ENCODE data around the gene STXBP5L.
"Not testable (repeated sequence)": the region's sequence is repeated elsewhere in the genome, so short reads cannot be mapped to it uniquely, and the experiment has no call there.

Gene STXBP5L

GRCh38 chr3:121230194-121230593, 322.2 kb downstream of the STXBP5L start:
- in situ Hi-C loops (cut with MboI; ENCODE audit: low sequenced_read_pairs), result not testable (repeated sequence)

DNA sequence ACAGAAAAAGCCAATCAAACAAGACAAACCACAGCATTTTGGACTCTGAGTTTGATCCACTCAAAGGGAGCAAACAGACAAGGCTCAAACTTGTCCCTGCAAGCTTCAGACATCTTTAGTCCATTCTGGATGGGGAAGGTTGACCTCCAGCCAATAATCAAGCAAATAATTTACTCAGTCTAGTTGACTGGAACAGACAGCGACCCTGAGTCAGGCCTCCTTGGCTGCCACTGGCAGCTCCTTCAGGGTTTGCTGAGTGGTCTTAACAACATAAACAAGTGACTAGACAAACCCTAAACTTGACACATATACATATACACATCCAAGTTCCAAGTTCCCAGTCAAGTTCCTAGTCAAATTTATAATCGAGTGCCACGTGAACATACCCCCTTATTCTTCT, 323.9 kb downstream of the STXBP5L start:
- in situ Hi-C loops (cut with MboI; ENCODE audit: low sequenced_read_pairs), result no loop called here

DNA sequence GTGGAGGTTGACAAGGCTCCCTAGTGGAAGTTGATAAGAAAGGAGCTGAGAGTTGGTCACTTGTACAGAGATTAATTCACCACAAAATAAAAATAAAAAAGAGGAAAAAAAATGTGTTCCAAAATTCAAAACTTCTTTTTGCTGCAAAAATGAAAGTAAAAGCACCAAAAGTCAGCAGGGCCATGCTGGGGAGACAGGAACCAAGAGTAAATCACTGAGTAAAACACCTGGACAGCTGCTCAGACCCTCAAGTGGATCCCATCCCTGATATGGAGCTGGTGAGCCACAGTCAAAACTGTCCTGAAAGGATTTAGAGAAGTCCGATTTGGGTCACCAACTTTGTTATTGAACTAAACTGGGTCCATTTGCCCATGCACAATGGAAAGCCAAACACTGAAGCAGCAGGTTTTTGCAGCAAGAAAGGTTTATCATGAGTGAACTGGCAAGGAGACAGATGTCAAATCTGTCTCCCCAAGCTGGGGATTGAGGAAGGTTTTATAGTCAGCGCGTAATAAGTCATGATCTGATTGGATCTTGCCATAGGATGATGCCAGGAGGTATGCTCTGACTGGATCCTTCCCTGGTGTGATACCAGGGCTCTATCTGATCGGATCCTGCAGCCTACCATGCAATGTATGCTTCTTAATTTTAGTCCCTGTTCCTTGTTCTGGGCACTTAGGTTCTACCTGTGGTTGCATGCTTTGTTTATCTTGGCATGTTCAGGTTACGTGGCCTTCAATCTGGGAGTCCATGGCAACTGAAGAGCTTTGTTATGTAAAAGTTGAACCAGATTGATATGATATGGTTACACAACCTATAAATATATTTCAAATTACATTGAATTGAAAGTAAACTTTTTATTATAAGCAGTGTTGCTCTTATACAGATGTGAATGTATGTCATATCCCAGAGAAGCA, 324.6 kb downstream of the STXBP5L start:
- in situ Hi-C loops (cut with MboI; ENCODE audit: low sequenced_read_pairs), result no loop called here

- in situ Hi-C loops (cut with MboI; ENCODE audit: low sequenced_read_pairs), result no loop called here
Observed at GRCh38 chr3:121243208-121243607, 335.2 kb downstream of the STXBP5L start.

DNA sequence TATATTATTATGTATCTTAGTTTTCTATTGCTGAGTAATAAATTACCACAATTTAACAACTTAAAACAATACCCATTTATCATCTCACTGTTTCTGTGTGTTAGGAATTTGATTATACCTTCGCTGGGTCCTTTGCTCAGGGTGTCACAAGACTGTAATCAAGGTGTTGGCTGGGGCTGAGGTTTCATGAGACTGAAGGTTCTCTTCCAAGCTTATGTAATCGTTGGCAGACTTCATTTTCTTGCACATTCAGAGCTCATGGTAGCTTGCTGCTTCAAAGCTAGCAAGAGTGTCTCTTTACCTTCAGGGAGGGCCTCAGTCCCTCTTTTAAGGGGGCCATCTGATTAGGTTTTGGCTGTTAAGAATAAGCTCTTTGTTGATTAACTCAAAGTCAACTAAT, 344.7 kb downstream of the STXBP5L start:
- in situ Hi-C loops (cut with MboI; ENCODE audit: low sequenced_read_pairs), result no loop called here

- in situ Hi-C loops (cut with MboI; ENCODE audit: low sequenced_read_pairs), result no loop called here
Observed at GRCh38 chr3:121269389-121269788, 361.4 kb downstream of the STXBP5L start.

DNA sequence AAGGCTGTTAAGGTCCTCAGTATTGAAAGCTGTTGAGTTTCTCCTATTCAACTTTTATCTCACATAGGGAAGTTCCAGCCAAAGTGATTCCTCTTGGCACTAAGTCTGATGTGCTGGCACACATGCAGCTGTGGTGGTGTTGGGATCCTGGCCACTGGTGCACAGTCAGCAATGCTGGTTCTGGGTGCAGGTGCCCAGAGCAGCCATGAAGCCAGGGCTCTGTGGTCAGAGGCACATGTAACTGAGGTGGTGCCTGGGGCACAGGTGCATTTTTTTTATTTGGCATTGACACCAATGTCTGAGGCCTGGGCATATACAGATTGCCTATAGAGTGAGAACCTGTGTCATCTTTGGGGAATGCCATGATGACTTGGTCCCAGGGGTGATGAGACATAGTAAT, 366.4 kb downstream of the STXBP5L start:
- in situ Hi-C loops (cut with MboI; ENCODE audit: low sequenced_read_pairs), result no loop called here

DNA sequence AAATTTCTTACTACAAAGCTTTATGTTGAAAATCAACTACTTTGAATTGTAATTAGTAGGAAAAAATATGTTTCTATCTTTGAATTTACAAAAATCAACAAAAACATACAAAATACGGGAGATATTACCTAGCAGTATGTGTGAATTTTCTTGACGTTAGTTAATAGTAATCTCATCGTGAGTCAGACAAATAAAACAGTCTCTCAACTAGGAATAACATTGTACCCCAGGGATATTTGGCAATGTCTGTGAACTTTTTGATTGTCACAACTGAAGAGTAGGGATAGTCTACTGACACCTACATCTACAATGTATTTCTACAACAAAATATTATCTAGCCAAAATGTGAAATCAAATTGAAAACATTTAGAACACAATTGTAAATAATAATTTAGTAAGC, 387.4 kb downstream of the STXBP5L start:
- in situ Hi-C loops (cut with MboI; ENCODE audit: low sequenced_read_pairs), result no loop called here

DNA sequence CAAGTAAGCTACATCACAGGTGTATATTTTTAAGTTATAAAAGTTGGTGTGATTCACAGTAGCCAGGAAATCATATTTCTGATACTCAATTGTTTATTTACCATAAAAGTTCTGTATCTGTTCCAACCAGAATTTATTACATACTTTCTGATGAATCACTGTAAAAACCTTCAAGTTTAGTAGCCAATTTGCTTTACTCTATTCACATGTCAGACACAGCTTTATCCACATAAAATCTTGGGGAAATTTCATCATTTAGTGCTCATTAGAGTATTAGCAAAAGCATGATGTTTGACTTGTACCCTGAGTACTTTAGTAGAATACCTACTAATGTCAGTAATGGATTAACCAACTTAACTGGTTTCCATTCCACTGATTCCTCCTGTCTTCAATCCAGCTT, 388.0 kb downstream of the STXBP5L start:
- in situ Hi-C loops (cut with MboI; ENCODE audit: low sequenced_read_pairs), result no loop called here

GRCh38 chr3:121324320-121324719, 416.3 kb downstream of the STXBP5L start:
- in situ Hi-C loops (cut with MboI; ENCODE audit: low sequenced_read_pairs), result no loop called here

- in situ Hi-C loops (cut with MboI; ENCODE audit: low sequenced_read_pairs), result no loop called here
Observed at GRCh38 chr3:121330118-121330517, 422.1 kb downstream of the STXBP5L start.

DNA sequence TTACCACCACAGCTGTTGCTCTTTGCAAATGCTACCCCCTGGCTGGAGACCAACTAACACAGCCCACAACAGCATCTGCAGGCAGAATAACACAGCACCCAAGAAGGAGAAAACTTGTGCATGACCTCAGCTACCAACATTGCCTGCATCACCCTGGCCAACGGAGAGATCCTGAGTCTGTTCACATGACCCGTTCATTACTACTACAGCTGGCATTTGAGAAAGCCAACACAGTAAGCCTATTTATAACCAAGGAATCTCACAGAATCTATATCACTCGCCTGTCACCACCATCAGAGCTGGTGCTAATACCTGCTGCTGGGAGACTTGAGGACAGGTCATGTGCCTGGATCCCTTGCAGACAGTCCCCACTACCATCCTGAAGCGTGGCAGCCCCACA, 422.6 kb downstream of the STXBP5L start:
- in situ Hi-C loops (cut with MboI; ENCODE audit: low sequenced_read_pairs), result no loop called here

DNA sequence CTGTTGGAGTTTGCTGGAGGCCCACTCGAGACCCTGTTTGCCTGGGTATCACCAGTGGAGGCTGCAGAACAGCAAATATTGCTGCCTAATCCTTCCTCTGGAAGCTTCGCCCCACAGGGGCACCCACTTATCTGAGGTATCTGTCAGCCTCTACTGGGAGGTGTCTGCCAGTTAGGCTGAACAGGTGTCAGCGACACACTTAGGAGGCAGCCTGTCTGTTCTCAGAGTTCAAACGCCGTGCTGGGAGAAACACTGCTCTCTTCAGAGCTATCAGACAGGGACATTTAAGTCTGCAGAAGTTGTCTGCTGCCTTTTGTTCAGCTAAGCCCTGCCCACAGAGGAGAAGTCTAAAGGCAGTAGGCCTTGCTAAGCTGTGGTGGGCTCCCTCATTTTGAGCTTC, 448.0 kb downstream of the STXBP5L start:
- in situ Hi-C loops (cut with MboI; ENCODE audit: low sequenced_read_pairs), result not testable (repeated sequence)

DNA sequence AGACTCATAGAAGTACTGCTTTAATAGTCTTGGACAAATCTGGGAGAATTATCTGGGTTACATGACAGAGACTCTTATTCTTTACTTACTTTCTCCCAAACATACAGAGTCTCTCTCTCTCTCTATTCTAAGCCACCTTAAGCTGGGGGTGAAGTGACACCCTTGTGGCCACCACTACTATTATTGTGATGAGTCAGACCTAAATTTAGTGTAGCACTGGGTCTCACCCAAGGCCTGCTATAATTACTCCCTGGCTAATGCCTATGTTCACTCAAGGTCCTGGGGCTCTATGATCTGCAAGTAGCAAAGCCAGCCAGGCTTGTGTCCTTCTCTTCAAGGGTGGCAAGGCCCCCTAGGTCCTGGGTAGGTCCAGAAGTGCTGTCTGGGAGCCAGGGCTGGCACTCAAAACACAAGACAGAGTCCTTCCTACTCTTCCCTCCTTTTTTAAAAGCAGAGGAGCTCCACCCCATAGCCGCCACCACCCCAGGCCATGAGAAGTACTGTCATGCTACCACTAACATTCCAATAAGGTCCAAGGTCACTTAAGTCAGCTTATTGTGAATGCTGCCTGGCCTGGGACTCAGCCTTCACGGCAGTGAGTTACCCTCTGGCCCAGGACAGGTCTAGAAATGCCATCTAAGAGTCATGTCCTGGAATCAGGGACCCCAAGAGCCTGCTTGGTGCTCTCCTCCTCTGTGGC, 454.2 kb downstream of the STXBP5L start:
- in situ Hi-C loops (cut with MboI; ENCODE audit: low sequenced_read_pairs), result no loop called here

- in situ Hi-C loops (cut with MboI; ENCODE audit: low sequenced_read_pairs), result not testable (repeated sequence)
Observed at GRCh38 chr3:121388308-121388707, 480.3 kb downstream of the STXBP5L start.

GRCh38 chr3:121395967-121396366, 488.0 kb downstream of the STXBP5L start:
- in situ Hi-C loops (cut with MboI; ENCODE audit: low sequenced_read_pairs), result not testable (repeated sequence)

GRCh38 chr3:121398051-121398450, 490.0 kb downstream of the STXBP5L start:
- in situ Hi-C loops (cut with MboI; ENCODE audit: low sequenced_read_pairs), result not testable (repeated sequence)

DNA sequence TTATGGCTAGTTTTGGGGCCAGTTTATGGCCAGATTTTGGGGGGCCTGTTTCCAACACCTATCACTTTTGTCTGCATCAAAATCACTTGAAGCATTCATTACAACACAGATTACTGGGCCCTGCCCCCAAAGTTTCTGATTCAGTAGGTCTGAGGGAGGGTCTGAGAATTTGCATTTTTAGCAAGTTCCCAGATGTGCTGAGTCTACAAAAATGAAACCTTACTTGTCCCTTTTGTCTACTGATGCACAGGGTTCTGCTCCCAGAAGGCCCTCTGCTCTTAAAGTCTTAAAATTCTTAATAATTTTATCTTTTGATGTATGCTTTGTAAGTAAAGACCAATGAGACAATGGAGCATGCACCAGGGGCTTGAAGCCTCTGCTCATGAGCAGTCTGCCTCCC, 491.8 kb downstream of the STXBP5L start:
- in situ Hi-C loops (cut with MboI; ENCODE audit: low sequenced_read_pairs), result no loop called here

GRCh38 chr3:121405631-121406030, 497.6 kb downstream of the STXBP5L start:
- in situ Hi-C loops (cut with MboI; ENCODE audit: low sequenced_read_pairs), result no loop called here

DNA sequence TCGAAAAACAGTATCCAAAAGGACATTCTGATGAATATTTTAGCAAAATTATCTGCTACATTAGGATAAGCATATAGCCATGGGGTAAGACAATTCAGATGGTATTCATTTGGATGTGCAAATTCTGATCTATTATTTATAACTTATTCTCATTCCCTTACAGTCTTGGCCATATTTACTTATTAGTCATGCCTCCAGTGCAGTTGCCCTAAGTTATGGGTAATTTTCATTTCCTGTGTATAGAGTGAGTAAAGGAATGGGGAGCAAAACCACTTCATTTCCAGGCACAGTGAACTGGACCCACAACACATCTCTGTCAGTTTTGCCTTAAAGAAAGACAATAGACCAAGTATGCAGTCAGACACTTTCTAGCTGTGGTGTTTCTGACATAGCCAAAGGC, 503.5 kb downstream of the STXBP5L start:
- in situ Hi-C loops (cut with MboI; ENCODE audit: low sequenced_read_pairs), result no loop called here

DNA sequence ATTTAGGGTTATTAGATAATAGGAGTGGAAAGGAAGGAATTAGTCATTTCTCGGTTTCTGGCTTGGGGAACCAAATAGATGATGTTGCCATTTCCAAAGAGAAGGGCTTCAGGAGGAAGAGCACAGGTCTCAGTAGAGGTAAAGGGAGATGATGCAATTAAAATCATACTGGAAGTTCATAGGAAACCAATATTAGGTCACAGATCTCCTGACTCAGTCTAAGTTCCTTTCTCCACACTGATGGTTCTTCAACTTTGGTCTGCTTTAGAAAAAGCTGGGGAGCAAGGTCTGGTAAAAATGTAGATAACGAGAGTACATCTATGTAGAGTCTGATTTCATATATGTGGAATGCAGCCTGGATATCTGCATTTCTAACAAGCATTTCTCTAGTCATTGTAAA, 506.9 kb downstream of the STXBP5L start:
- in situ Hi-C loops (cut with MboI; ENCODE audit: low sequenced_read_pairs), result no loop called here

- in situ Hi-C loops (cut with MboI; ENCODE audit: low sequenced_read_pairs), result no loop called here
Observed at GRCh38 chr3:121418182-121418581, 510.2 kb downstream of the STXBP5L start.

Measured in hTERT RPE-1 (cell line).